ENCODE measurements around the gene CLEC4C.
A peak's percentile ranks its signal among the peaks of the same experiment; 100 is the strongest.
"Not testable (repeated sequence)": the region's sequence is repeated elsewhere in the genome, so short reads cannot be mapped to it uniquely, and the experiment has no call there.

CLEC4C gene

GRCh38 chr12:7747246-7747645, at the start of gene CLEC4C:
Gene CLEC4C, minus strand, starts transcription at chr12:7747375. Its CDS starts 27 bp downstream, at chr12:7747348.
- H3K4me1 ChIP-seq (ENCODE audit: control insufficient read depth in 1 of 2, insufficient read depth in 2 of 2, low read length in 2 of 2) = no peaks in the 10 kb centered on the region
- no peaks in the 10 kb centered on the region for H3K27me3 ChIP-seq (ENCODE audit: low read depth, low read length)
- no peaks in the 10 kb centered on the region for H3K36me3 ChIP-seq (ENCODE audit: control insufficient read depth in 1 of 2, insufficient read depth in 2 of 2, low read length in 2 of 2)
- H3K4me3 ChIP-seq (ENCODE audit: low read depth in 1 of 2, low read length in 2 of 2) = no peak within 1 kb of the TSS
- H3K9me3 ChIP-seq (ENCODE audit: control insufficient read depth in 1 of 2, low read length in 2 of 2) = no peaks in the 10 kb centered on the region
- H3K27ac ChIP-seq (ENCODE audit: low read length) = no peak within 1 kb of the TSS

DNA sequence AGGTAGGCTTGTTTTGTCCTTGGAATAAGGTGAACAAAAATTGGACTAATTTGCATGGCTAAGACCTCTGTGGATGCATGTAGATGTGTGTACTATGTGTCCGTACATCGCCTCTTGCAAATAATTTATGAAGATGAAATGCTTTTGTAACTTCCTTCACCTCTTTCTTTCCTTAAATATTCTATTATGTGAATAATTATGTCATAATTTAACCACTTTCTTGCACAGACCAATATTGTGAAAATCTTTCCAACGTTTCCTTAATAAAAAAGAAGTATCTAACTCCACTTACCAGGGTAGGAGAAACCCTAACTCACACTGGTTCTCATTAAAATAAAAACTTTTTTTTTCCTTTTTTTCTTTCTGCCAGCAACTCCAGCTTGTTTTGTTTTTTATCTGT, 46.0 kb upstream of the CLEC4C start:
- Histone ChIP-seq H3K9me3 (ENCODE audit: control insufficient read depth in 1 of 2, low read length in 2 of 2) (no peaks in the 10 kb centered on the region), H3K4me1 (ENCODE audit: control insufficient read depth in 1 of 2, insufficient read depth in 2 of 2, low read length in 2 of 2) (peaks cover 0 to 3% of the 10 kb centered on the region in 2 donors), H3K27me3 (ENCODE audit: low read depth, low read length) (no peaks in the 10 kb centered on the region), H3K36me3 (ENCODE audit: control insufficient read depth in 1 of 2, insufficient read depth in 2 of 2, low read length in 2 of 2) (no peaks in the 10 kb centered on the region), H3K4me3 (ENCODE audit: low read depth in 1 of 2, low read length in 2 of 2) (no peak overlapping the region), H3K27ac (ENCODE audit: low read length) (no peak overlapping the region)

DNA sequence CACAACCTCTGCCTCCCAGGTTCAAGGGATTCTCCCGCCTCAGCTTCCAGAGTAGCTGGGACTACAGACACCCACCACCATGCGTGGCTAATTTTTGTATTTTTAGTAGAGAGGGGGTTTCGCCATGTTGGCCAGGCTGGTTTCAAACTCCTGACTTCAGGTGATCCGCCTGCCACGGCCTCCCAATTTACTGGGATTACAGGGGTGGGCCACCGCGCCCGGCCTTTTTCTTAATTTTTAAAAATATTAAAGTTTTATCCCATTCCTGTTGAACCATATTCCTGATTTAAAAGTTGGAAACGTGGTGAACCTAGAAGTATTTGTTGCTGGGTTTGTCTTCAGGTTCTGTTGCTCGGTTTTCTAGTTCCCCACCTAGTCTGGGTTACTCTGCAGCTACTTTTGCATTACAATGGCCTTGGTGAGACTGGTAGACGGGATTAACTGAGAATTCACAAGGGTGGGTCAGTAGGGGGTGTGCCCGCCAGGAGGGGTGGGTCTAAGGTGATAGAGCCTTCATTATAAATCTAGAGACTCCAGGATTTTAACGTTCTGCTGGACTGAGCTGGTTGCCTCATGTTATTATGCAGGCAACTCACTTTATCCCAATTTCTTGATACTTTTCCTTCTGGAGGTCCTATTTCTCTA, 41.8 kb upstream of the CLEC4C start, which contains the start of gene NANOG:
TSS of gene NANOG (plus strand) at position 519 of the 645 bp plus-strand sequence. CDS start 213 bp downstream, outside the sequence.
- H3K4me3 ChIP-seq (ENCODE audit: low read depth in 1 of 2, low read length in 2 of 2) = peak within 1 kb of the TSS in 1 of 2 donors; percentile 15

DNA sequence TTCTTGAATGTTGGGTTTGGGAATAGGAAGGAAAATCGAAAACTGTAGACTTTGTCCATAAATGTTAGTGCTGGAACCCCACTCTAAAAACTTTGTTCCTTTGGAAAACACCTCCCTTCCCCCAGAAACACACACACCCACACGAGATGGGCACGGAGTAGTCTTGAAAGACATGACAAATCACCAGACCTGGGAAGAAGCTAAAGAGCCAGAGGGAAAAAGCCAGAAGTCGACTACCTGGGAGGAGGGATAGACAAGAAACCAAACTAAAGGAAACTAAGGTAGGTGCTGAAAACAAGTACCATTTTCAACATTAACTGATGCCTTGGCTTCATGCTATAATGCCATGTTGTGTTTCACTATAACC, 41.1 kb upstream of the CLEC4C start:
- H3K4me3 ChIP-seq (ENCODE audit: low read depth in 1 of 2, low read length in 2 of 2) = peak overlapping the region in 1 of 2 donors; percentile 15
- H3K27me3 ChIP-seq (ENCODE audit: low read depth, low read length) = no peaks in the 10 kb centered on the region
- no peak overlapping the region for H3K27ac ChIP-seq (ENCODE audit: low read length)
- H3K4me1 ChIP-seq (ENCODE audit: control insufficient read depth in 1 of 2, insufficient read depth in 2 of 2, low read length in 2 of 2) = peaks cover 0 to 3% of the 10 kb centered on the region in 2 donors
- no peaks in the 10 kb centered on the region for H3K36me3 ChIP-seq (ENCODE audit: control insufficient read depth in 1 of 2, insufficient read depth in 2 of 2, low read length in 2 of 2)
- H3K9me3 ChIP-seq (ENCODE audit: control insufficient read depth in 1 of 2, low read length in 2 of 2) = no peaks in the 10 kb centered on the region

More for the DNA sequence above, 41.8 kb upstream of the CLEC4C start, which contains the start of gene NANOG:
- not testable (repeated sequence) for H3K4me1 ChIP-seq (ENCODE audit: control insufficient read depth in 1 of 2, insufficient read depth in 2 of 2, low read length in 2 of 2); H3K36me3 ChIP-seq (ENCODE audit: control insufficient read depth in 1 of 2, insufficient read depth in 2 of 2, low read length in 2 of 2); H3K27ac ChIP-seq (ENCODE audit: low read length); H3K9me3 ChIP-seq (ENCODE audit: control insufficient read depth in 1 of 2, low read length in 2 of 2); H3K27me3 ChIP-seq (ENCODE audit: low read depth, low read length)

GRCh38 chr12:7787574-7788293, 40.6 kb upstream of the CLEC4C start:
- no peaks in the 10 kb centered on the region for H3K36me3 ChIP-seq (ENCODE audit: control insufficient read depth in 1 of 2, insufficient read depth in 2 of 2, low read length in 2 of 2)
- H3K4me3 ChIP-seq (ENCODE audit: low read depth in 1 of 2, low read length in 2 of 2) = peak overlapping the region in 1 of 2 donors; percentile 15
- no peaks in the 10 kb centered on the region for H3K27me3 ChIP-seq (ENCODE audit: low read depth, low read length)

GRCh38 chr12:7784701-7785100, 37.5 kb upstream of the CLEC4C start:
- Histone ChIP-seq H3K27ac (ENCODE audit: low read length) (no peak overlapping the region), H3K4me3 (ENCODE audit: low read depth in 1 of 2, low read length in 2 of 2) (no peak overlapping the region), H3K4me1 (ENCODE audit: control insufficient read depth in 1 of 2, insufficient read depth in 2 of 2, low read length in 2 of 2) (peaks cover 0 to 3% of the 10 kb centered on the region in 2 donors), H3K36me3 (ENCODE audit: control insufficient read depth in 1 of 2, insufficient read depth in 2 of 2, low read length in 2 of 2) (no peaks in the 10 kb centered on the region), H3K27me3 (ENCODE audit: low read depth, low read length) (no peaks in the 10 kb centered on the region), H3K9me3 (ENCODE audit: control insufficient read depth in 1 of 2, low read length in 2 of 2) (no peaks in the 10 kb centered on the region)

More at GRCh38 chr12:7787574-7788293, 40.6 kb upstream of the CLEC4C start:
- Histone ChIP-seq H3K4me1 (ENCODE audit: control insufficient read depth in 1 of 2, insufficient read depth in 2 of 2, low read length in 2 of 2) (peaks cover 0 to 3% of the 10 kb centered on the region in 2 donors), H3K27ac (ENCODE audit: low read length) (no peak overlapping the region), H3K9me3 (ENCODE audit: control insufficient read depth in 1 of 2, low read length in 2 of 2) (no peaks in the 10 kb centered on the region)

- not testable (repeated sequence) for H3K27me3 ChIP-seq (ENCODE audit: low read depth, low read length); H3K4me1 ChIP-seq (ENCODE audit: control insufficient read depth in 1 of 2, insufficient read depth in 2 of 2, low read length in 2 of 2); H3K4me3 ChIP-seq (ENCODE audit: low read depth in 1 of 2, low read length in 2 of 2); H3K36me3 ChIP-seq (ENCODE audit: control insufficient read depth in 1 of 2, insufficient read depth in 2 of 2, low read length in 2 of 2); H3K27ac ChIP-seq (ENCODE audit: low read length); H3K9me3 ChIP-seq (ENCODE audit: control insufficient read depth in 1 of 2, low read length in 2 of 2)
These were observed 36.3 kb upstream of the CLEC4C start for GRCh38 chr12:7783433-7783832.

- no peaks in the 10 kb centered on the region for H3K36me3 ChIP-seq (ENCODE audit: control insufficient read depth in 1 of 2, insufficient read depth in 2 of 2, low read length in 2 of 2)
- no peak overlapping the region for H3K4me3 ChIP-seq (ENCODE audit: low read depth in 1 of 2, low read length in 2 of 2)
- no peaks in the 10 kb centered on the region for H3K9me3 ChIP-seq (ENCODE audit: control insufficient read depth in 1 of 2, low read length in 2 of 2)
- H3K27me3 ChIP-seq (ENCODE audit: low read depth, low read length) = no peaks in the 10 kb centered on the region
- H3K27ac ChIP-seq (ENCODE audit: low read length) = no peak overlapping the region
- H3K4me1 ChIP-seq (ENCODE audit: control insufficient read depth in 1 of 2, insufficient read depth in 2 of 2, low read length in 2 of 2) = no peaks in the 10 kb centered on the region
These were observed 34.9 kb upstream of the CLEC4C start for GRCh38 chr12:7782055-7782454.

DNA sequence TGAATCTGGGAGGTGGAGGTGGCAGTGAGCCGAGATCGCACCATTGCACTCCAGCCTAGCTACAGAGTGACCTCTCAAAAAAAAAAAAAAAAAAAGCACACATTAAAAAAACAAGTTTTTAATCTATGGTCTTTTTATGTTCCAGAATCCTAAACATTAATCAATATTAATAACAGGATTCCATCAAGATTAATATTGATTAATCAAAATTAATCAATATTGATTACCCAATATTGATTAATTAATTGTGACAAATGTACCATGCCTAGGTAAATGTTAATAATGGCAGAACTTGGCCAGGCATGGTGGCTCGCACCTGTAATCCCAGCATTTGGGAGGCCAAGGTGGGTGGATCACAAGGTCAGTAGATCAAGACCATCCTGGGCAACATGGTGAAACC, 34.1 kb upstream of the CLEC4C start:
- no peaks in the 10 kb centered on the region for H3K4me1 ChIP-seq (ENCODE audit: control insufficient read depth in 1 of 2, insufficient read depth in 2 of 2, low read length in 2 of 2)
- no peaks in the 10 kb centered on the region for H3K9me3 ChIP-seq (ENCODE audit: control insufficient read depth in 1 of 2, low read length in 2 of 2)
- no peak overlapping the region for H3K27ac ChIP-seq (ENCODE audit: low read length)
- H3K4me3 ChIP-seq (ENCODE audit: low read depth in 1 of 2, low read length in 2 of 2) = no peak overlapping the region
- H3K36me3 ChIP-seq (ENCODE audit: control insufficient read depth in 1 of 2, insufficient read depth in 2 of 2, low read length in 2 of 2) = no peaks in the 10 kb centered on the region
- no peaks in the 10 kb centered on the region for H3K27me3 ChIP-seq (ENCODE audit: low read depth, low read length)

DNA sequence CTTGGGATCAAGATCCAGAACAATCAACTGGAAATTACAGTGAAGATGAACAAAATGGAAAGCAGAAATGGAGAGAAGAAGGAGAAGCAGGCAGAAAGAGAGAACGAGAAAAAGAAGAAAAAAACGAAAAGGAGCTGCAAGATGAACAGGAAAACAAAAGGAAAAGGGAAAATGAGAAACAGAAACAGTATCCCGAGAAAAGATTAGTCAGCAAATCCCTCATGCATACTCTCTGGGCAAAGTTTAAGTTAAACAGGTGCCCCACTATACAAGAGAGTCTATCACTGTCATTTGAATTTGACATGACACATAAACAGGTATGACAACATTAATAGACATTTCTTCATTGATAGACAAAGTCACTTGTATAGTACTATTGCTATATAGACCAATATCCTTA, 22.8 kb upstream of the CLEC4C start:
- Histone ChIP-seq H3K27me3 (ENCODE audit: low read depth, low read length) (no peaks in the 10 kb centered on the region), H3K9me3 (ENCODE audit: control insufficient read depth in 1 of 2, low read length in 2 of 2) (no peaks in the 10 kb centered on the region), H3K4me1 (ENCODE audit: control insufficient read depth in 1 of 2, insufficient read depth in 2 of 2, low read length in 2 of 2) (no peaks in the 10 kb centered on the region), H3K4me3 (ENCODE audit: low read depth in 1 of 2, low read length in 2 of 2) (no peak overlapping the region), H3K36me3 (ENCODE audit: control insufficient read depth in 1 of 2, insufficient read depth in 2 of 2, low read length in 2 of 2) (no peaks in the 10 kb centered on the region), H3K27ac (ENCODE audit: low read length) (no peak overlapping the region)

GRCh38 chr12:7758766-7759140, 11.6 kb upstream of the CLEC4C start:
- Histone ChIP-seq H3K4me1 (ENCODE audit: control insufficient read depth in 1 of 2, insufficient read depth in 2 of 2, low read length in 2 of 2) (no peaks in the 10 kb centered on the region), H3K4me3 (ENCODE audit: low read depth in 1 of 2, low read length in 2 of 2) (no peak overlapping the region), H3K36me3 (ENCODE audit: control insufficient read depth in 1 of 2, insufficient read depth in 2 of 2, low read length in 2 of 2) (no peaks in the 10 kb centered on the region), H3K27ac (ENCODE audit: low read length) (no peak overlapping the region), H3K27me3 (ENCODE audit: low read depth, low read length) (no peaks in the 10 kb centered on the region), H3K9me3 (ENCODE audit: control insufficient read depth in 1 of 2, low read length in 2 of 2) (no peaks in the 10 kb centered on the region)

Measured in muscle layer of duodenum (tissue), 2 donors.